ENCODE data around the gene FBXO44. TPM values are rescaled to one million over a fixed set of nuclear protein-coding genes. Genes with fewer than 3 reads are reported as not detected.

Gene FBXO44
- total and polyA plus RNA-seq, 2 experiments from 2014 or later = 22.0 to 30.8 TPM

- TF ChIP-seq ETS1 (IDR thresholded peaks at IDR 0.05) (no peak), JUNB (IDR thresholded peaks at IDR 0.05; ENCODE audit: unreplicated experiment) (no peak), REST (IDR thresholded peaks at IDR 0.05; ENCODE audit: unreplicated experiment) (no peak), STAT1 (IDR thresholded peaks at IDR 0.05; ENCODE audit: unreplicated experiment) (no peak)
Measured at GRCh38 chr1:11704691-11705475, 50.2 kb downstream of the FBXO44 start (continued).

- H3K4me3 Mint-ChIP-seq = no peak overlapping the region; the same call in 2 of the 3 replicates
- Histone ChIP-seq H3K27me3 (ENCODE audit: insufficient read depth) (no peaks in the 10 kb centered on the region), H3K4me1 (ENCODE audit: insufficient read depth) (peaks cover 45% of the 10 kb centered on the region), H3K79me2 (replicated peaks; ENCODE audit: insufficient read depth) (peaks cover 22% of the 10 kb centered on the region), H3K4me3 (no peak overlapping the region), H3F3A (replicated peaks; ENCODE audit: low read depth) (peaks cover 26% of the 10 kb centered on the region), H3K9me2 (ENCODE audit: insufficient read depth) (no peaks in the 10 kb centered on the region), H3K4me2 (peak overlapping the region; percentile 51; the same call in 1 of the 2 replicates), H3K36me3 (ENCODE audit: insufficient read depth) (no peaks in the 10 kb centered on the region; the same call in 1 of the 2 replicates), H2AFZ (no peak overlapping the region), H4K20me1 (replicated peaks; ENCODE audit: insufficient read depth) (no peaks in the 10 kb centered on the region; the same call in 1 of the 2 replicates), H3K27ac (ENCODE audit: low read depth) (no peak overlapping the region)
- no peak for ATAC-seq
- peak overlapping the region; percentile 79 for H3K27ac Mint-ChIP-seq
- peaks cover 14% of the 10 kb centered on the region for H3K27me3 Mint-ChIP-seq (ENCODE audit: insufficient read depth, low read depth, poor library complexity)
- no peak for DNase-seq (ENCODE audit: low spot score)
- TF ChIP-seq ZNF114 (CRISPR knock-in tag; IDR thresholded peaks at IDR 0.05) (no peak), REST (IDR thresholded peaks at IDR 0.05; ENCODE audit: unreplicated experiment) (no peak), CTCF (conservative IDR thresholded peaks at IDR 0.05; ENCODE audit: low read depth in 2 of 2) (no peak), EZH2phosphoT487 (IDR thresholded peaks at IDR 0.05; ENCODE audit: unreplicated experiment) (no peak), ZNF331 (CRISPR knock-in tag; IDR thresholded peaks at IDR 0.05; ENCODE audit: low read depth) (no peak), EZH2 (IDR thresholded peaks at IDR 0.05; ENCODE audit: low read depth, unreplicated experiment) (no peak), ETS1 (IDR thresholded peaks at IDR 0.05) (no peak), STAT1 (IDR thresholded peaks at IDR 0.05; ENCODE audit: unreplicated experiment) (no peak), POLR2AphosphoS5 (IDR thresholded peaks at IDR 0.05; ENCODE audit: low read depth) (no peak)
- H3K36me3 Mint-ChIP-seq (ENCODE audit: low read depth) = peaks cover 14% of the 10 kb centered on the region
- peaks cover 60% of the 10 kb centered on the region for H3K4me1 Mint-ChIP-seq
- H3K9me3 Mint-ChIP-seq = no peaks in the 10 kb centered on the region
Measured at GRCh38 chr1:11705596-11705995, 50.9 kb downstream of the FBXO44 start.

Measured in GM23338 (cell line).